NCI-H1092 treated with DMSO at 0.1 percent for 48 hours (cell line): ENCODE results near the gene HTRA2.

Source experiments
- DNase-seq: peaks from one replicate; lab custom pipeline; 2025; lab: John Stamatoyannopoulos, UW

HTRA2 gene

GRCh38 chr2:74500578-74500946, 29.2 kb upstream of the HTRA2 start:
- no peak for DNase-seq

GRCh38 chr2:74501335-74502071, 28.2 kb upstream of the HTRA2 start:
- DNase-seq: no peak

GRCh38 chr2:74502147-74502719, 27.5 kb upstream of the HTRA2 start:
- DNase-seq: no peak

GRCh38 chr2:74502720-74503505, 26.8 kb upstream of the HTRA2 start:
- no peak for DNase-seq

- DNase-seq: no peak
These were observed 25.9 kb upstream of the HTRA2 start for GRCh38 chr2:74503506-74504475.

GRCh38 chr2:74504591-74504990, 25.1 kb upstream of the HTRA2 start:
- no peak for DNase-seq

- no peak for DNase-seq
These were observed 24.1 kb upstream of the HTRA2 start for GRCh38 chr2:74505448-74506246.

GRCh38 chr2:74507145-74507925, 22.4 kb upstream of the HTRA2 start, which contains the start of gene PCGF1:
PCGF1 (minus strand) TSS chr2:74507695; CDS start chr2:74507668, 27 bp downstream.
- DNase-seq: peak; percentile 97

- DNase-seq: no peak
These were observed 21.7 kb upstream of the HTRA2 start for GRCh38 chr2:74507926-74508520.

GRCh38 chr2:74510272-74510671, 19.5 kb upstream of the HTRA2 start:
- no peak for DNase-seq

- no peak for DNase-seq
These were observed 18.4 kb upstream of the HTRA2 start for GRCh38 chr2:74511104-74511989.

GRCh38 chr2:74512744-74513604, 16.8 kb upstream of the HTRA2 start:
- no peak for DNase-seq

- DNase-seq: no peak
These were observed 15.9 kb upstream of the HTRA2 start for GRCh38 chr2:74513605-74514367.

GRCh38 chr2:74514368-74515270, 15.1 kb upstream of the HTRA2 start, which contains the start of gene TLX2:
TLX2 (plus strand) TSS chr2:74514450; CDS start chr2:74514807, 357 bp downstream.
- DNase-seq: no peak

GRCh38 chr2:74515271-74515980, 14.3 kb upstream of the HTRA2 start:
- DNase-seq: no peak
